GM21825 (cell line): ENCODE data around the gene SMIM24.
"Not testable (repeated sequence)": the region's sequence is repeated elsewhere in the genome, so short reads cannot be mapped to it uniquely, and the experiment has no call there.

ENCODE experiments used
- ATAC-seq: cut with Tn5 transposase; IDR thresholded peaks from one replicate; pipeline ENCODE4 v1.9.1; 2021; ENCODE audit warnings: mild to moderate bottlenecking, moderate library complexity; ENCODE audit not compliant: unreplicated experiment

The SMIM24 gene

GRCh38 chr19:3515891-3516422 lies 35.6 kb upstream of the SMIM24 start:
- ATAC-seq, result no peak

GRCh38 chr19:3514930-3515329 lies 34.6 kb upstream of the SMIM24 start:
- no peak for ATAC-seq

- no peak for ATAC-seq
Measured at GRCh38 chr19:3513229-3514140, 33.2 kb upstream of the SMIM24 start.

DNA sequence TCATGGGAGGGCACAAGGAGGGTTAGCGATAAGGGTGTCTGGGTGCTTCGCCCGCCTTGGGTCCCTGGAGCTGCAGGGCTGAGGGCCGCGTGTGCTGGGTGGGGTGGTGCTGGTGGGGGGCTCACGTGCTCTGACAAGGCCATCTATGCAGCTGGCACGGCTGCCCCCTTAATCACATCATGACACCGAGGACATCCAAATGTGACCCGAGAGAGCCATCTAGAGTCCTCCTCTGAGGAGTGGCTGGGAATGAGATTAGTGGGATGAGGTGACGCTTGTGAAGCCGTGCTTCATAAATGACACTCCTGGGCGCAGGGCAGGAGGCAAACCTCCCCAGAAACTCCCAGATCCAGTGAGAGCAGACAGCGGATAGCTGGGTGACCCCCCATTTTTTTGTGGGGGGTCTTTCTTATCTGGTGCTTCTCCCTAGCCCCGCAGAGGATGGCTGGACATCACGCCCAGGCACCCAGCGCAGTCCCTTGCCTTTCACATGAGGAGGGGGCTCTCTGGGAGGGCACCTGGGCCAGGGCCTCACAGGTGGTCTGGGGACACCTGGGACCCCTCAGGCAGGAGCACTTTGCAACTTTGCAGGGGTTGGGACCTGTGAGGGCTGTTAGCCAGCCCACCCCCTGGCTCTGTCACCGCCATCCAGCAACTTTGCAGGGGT lies 32.4 kb upstream of the SMIM24 start:
- no peak for ATAC-seq

GRCh38 chr19:3511506-3512251 lies 31.4 kb upstream of the SMIM24 start:
- no peak for ATAC-seq

DNA sequence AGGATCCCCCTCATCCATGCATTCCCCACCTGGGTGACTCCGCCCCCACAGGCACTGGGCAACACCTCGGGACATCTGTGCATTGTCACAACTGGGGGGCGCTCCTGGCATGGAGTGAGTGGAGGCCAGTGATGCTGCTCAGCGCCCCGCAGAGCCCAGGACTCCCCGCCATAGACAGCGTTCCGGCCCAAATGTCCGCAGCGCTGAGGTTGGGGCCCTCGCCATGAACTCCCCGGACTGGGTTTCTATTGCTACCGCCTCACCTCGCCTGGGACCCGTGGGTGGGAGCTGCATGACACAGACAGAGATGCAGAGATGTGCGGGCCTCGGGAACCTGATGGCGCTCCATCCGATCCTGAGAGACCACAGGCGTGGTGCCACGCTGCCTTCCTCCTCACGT lies 30.4 kb upstream of the SMIM24 start:
- ATAC-seq, result no peak

DNA sequence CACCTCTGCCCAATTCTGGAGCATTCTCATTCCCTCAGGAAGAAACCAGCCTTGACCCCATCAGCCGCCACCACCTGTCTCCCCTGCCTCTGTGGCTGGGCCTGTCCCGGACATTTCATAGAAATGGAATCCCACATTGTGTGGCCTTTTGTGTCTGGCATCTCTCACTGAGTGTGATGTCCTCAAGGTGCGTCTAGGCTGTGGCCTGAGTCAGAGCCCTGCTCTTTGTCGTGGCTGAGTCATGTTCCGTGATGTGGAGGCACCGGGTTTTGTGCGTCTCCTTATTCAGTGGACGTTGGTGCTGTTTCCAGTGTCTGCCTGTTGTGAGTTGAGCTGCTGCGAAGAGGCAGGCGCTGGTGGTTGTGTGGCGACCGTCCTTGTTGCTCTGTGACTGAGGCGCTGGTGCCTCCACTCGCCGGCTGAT lies 29.3 kb upstream of the SMIM24 start:
- no peak for ATAC-seq

DNA sequence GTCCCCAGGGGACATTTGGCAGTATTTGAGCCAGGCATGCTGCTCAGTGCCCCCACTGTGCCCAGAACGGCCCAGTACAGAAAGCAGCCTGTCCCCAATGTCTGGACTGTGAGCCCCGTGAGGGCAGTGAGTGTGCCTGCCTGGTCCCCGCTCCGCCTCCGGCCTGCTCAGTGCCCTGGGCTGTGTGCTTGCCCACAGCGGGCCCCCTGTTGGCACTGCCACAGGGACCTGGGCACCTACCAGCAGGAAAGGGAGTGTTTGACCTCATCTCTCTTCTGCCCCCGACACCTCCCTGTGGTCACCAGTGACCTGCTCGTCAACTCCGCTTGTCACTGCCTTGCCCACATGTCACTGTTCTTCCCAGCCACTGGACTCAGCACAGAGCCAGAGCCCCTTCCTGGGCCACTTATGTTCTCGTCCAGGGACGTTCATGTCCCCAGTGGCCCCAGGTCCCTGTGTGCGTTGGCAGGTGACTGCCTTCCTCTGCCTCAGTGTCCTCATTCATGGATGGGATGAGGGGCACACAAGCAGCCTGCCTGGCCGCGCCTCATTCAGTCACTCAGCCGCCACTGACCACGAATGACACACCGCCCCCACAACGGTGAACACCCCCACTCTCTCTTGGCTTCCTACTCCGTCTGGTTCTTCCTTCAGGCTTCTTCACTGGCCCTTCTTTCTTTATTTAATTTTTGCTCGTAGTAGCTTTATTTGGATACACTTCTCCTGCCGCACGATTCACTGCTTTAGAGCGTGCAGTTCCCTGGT lies 28.6 kb upstream of the SMIM24 start:
- no peak for ATAC-seq

DNA sequence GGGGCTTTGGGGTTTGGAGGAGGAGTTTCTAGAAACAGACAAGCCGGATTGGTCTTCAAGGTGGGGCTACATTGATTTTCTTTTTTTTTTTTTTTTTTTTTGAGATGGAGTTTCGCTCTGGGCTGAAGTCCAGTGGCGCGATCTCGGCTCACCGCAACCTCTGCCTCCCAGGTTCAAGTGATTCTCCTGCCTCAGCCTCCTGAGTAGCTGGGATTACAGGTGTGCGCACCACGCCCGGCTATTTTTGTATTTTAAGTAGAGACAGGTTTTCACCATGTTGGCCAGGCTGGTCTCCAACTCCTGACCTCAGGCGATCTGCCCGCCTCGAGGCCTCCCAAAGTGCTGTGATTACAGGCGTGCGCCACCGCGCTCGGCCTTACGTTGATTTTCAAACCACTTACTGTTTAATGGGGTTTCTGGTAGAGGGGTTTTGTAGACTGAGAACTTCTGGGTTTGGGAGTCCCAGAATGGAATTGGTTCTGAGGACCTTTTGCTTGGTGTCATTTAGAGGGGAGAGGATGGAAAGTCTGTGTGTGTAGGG lies 27.9 kb upstream of the SMIM24 start:
- ATAC-seq, result not testable (repeated sequence)

GRCh38 chr19:3507371-3508120 lies 27.2 kb upstream of the SMIM24 start:
- ATAC-seq, result no peak

GRCh38 chr19:3506384-3507340 lies 26.3 kb upstream of the SMIM24 start:
- peak; percentile 16 for ATAC-seq

GRCh38 chr19:3505598-3506383 lies 25.5 kb upstream of the SMIM24 start, which contains the start of gene FZR1:
TSS of gene FZR1 (plus strand) at chr19:3506311. CDS start at chr19:3522990, 16,679 bp downstream.
- peak; percentile 70 for ATAC-seq

- ATAC-seq, result no peak
Measured at GRCh38 chr19:3504735-3505134, 24.4 kb upstream of the SMIM24 start.

- no peak for ATAC-seq
Measured at GRCh38 chr19:3503036-3503572, 22.8 kb upstream of the SMIM24 start.

GRCh38 chr19:3501780-3502179 lies 21.5 kb upstream of the SMIM24 start:
- ATAC-seq, result no peak

DNA sequence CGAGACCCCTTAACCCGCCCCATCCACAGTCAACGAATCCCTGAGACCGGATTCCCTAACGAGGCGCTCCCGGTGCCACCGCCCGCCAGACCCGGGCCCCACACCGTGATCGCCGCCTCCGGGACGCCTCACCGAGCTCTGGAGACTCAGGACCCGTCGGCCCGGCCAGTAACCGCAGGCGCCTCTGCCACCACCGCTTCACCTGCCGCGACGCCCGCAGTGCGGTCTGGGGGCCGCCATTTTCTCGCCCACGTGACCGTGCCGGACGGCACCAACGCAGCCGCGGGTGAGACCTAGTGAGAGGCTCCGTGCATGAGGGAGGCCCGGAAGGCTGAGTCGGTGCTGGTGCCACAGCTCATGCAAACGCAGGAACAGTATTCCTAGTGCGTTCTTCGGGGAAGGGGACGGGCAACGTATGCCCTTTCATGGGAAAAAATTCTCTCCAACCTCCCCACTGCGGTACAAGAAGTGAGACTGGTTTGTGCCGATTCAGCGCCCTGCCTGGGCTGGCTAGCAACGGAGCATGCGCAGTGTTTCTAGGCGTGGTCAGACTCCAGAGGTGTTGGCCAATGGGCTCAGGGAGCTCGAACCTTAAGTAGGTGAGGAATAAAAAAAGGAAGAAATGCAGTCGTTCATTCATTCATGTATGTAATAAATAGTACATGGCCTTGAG lies 20.2 kb upstream of the SMIM24 start, which contains the start of gene DOHH:
Gene DOHH, minus strand, starts transcription at position 246 of the 673 bp plus-strand sequence. CDS start 3,860 bp downstream, outside the sequence.
- peak; percentile 77 for ATAC-seq
